Measurements from ENCODE around the gene MYH10.

MYH10 gene

DNA sequence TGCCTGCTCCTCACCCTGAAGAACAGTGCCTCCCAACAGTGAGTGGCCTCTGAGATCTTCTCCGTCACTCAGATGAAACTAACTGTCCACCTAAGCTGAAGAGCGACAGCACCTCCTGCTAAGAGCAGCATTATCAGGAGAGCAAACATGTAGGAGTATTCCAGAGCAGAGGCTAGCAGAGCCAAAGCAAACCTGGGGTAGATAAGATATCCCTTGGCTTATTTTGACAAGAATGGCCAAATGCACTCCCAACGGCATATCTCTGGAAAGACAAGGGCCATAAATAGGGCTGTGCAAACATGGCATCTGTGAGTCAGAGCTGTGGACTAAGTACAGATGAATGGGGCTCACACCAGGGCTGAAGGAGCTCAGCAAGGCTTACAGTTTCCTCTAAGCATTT is 98.5 kb downstream of the MYH10 start:
- DNase-seq (ENCODE audit: low read depth, low spot score): no peak
- CTCF ChIA-PET: interaction anchor here (1.6 kb wide), 1 partner anchor 214 kb away, joined by 7 read pairs; no protein-coding TSS in a partner anchor
- POLR2A ChIA-PET: no interaction called here
- H3K4me3 ChIP-seq (ENCODE audit: low read depth, low read length): no peak overlapping the region
- TF ChIP-seq, protein P1, sequence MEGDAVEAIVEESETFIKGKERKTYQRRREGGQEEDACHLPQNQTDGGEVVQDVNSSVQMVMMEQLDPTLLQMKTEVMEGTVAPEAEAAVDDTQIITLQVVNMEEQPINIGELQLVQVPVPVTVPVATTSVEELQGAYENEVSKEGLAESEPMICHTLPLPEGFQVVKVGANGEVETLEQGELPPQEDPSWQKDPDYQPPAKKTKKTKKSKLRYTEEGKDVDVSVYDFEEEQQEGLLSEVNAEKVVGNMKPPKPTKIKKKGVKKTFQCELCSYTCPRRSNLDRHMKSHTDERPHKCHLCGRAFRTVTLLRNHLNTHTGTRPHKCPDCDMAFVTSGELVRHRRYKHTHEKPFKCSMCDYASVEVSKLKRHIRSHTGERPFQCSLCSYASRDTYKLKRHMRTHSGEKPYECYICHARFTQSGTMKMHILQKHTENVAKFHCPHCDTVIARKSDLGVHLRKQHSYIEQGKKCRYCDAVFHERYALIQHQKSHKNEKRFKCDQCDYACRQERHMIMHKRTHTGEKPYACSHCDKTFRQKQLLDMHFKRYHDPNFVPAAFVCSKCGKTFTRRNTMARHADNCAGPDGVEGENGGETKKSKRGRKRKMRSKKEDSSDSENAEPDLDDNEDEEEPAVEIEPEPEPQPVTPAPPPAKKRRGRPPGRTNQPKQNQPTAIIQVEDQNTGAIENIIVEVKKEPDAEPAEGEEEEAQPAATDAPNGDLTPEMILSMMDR (IDR thresholded peaks at IDR 0.05; ENCODE audit: insufficient read depth, low read length, missing control alignments): no peak

DNA sequence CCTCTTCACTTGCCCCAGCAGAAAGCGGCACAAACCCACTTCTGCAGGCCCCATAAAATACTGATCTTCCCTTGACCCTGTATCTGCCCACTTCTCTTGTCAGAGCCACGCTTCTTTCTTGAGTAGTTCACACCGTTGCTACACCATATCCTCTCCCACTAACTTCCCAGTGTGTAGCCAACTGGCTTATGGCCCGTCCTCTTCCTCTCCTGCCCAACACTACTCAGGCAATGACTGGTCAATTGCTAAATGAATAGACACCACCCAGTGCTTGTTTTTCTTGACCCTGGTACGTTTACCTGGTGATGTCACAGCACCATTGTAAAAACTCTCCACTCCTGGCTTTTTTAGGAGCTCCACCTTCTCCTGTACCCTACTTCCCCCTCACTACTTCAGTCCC is 107.9 kb downstream of the MYH10 start:
- TF ChIP-seq, protein P1 (IDR thresholded peaks at IDR 0.05; ENCODE audit: insufficient read depth, low read length, missing control alignments): no peak
- H3K4me3 ChIP-seq (ENCODE audit: low read depth, low read length): no peak overlapping the region
- no peak for DNase-seq (ENCODE audit: low read depth, low spot score)
- ChIA-PET POLR2A (no interaction called here), CTCF (interaction anchor here (1.1 kb wide), 1 partner anchor 15 kb away, joined by 3 read pairs; no protein-coding TSS in a partner anchor)

DNA sequence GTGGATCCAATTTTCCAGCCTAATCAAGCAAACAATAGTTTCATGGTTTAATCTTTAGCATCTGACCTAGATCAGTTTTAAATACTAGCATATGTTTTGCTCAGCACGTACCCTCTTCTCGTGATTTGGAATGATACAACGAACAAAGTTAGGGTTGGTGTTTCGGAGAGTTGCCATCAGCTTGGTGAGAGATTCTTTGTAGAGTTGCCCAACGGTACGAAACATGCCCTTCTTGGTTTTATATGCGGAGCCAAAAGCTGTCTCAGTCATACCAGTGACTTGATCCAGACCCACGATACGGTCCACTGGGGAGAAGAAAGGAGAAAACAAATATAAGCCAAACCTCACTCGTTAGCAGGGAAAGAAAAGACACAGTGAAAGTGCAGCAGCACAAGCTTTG is 109.5 kb downstream of the MYH10 start:
- DNase-seq (ENCODE audit: low read depth, low spot score): no peak
- H3K4me3 ChIP-seq (ENCODE audit: low read depth, low read length): no peak overlapping the region
- TF ChIP-seq, protein P1 (IDR thresholded peaks at IDR 0.05; ENCODE audit: insufficient read depth, low read length, missing control alignments): no peak
- ChIA-PET POLR2A (no interaction called here), CTCF (interaction anchor here (1.5 kb wide), 1 partner anchor 11 kb away, joined by 3 read pairs; no protein-coding TSS in a partner anchor)

DNA sequence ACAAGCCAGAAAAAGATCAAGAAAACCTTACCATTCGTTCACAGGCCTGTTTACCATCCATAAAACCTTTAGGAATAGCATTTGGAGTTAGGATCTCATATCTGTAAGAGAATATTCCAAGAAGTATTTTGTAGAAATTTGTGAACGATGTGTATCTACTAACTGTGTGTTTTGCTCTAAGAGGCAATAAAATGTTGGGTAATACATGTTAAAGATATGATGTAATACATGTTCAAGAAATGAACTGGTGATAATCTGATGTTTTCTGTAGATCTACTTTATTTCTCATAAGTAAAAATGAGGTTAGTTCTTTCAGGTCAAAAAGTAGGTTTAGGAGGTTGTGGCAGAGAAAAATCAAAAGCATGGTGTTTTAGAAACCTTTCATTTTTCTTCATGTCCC is 111.7 kb downstream of the MYH10 start:
- POLR2A ChIA-PET: no interaction called here
- CTCF ChIA-PET: no interaction called here

DNA sequence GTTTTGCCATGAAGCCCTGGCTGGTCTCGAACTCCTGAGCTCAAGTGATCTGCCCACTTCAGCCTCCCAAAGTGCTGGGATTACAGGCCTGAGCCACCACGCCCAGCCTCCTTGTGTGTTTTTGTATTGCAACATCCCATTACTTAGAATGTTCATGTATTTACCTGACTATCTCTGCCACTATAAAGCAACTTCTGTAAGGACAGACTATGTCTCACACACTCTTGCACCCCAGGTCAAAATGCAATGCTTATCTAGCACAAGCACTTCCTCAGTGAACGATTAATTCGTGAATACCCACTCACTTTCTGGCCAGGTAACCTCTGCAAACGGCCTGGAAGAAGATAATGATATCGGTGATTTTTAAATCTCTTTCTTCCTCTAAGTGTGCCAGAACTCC is 112.2 kb downstream of the MYH10 start:
- POLR2A ChIA-PET: no interaction called here
- CTCF ChIA-PET: no interaction called here
- TF ChIP-seq, protein P1 (IDR thresholded peaks at IDR 0.05; ENCODE audit: insufficient read depth, low read length, missing control alignments): no peak
- DNase-seq (ENCODE audit: low read depth, low spot score): no peak
- no peak overlapping the region for H3K4me3 ChIP-seq (ENCODE audit: low read depth, low read length)

More for the DNA sequence above, 111.7 kb downstream of the MYH10 start:
- TF ChIP-seq, protein P1 (IDR thresholded peaks at IDR 0.05; ENCODE audit: insufficient read depth, low read length, missing control alignments): no peak
- no peak overlapping the region for H3K4me3 ChIP-seq (ENCODE audit: low read depth, low read length)
- DNase-seq (ENCODE audit: low read depth, low spot score): no peak

DNA sequence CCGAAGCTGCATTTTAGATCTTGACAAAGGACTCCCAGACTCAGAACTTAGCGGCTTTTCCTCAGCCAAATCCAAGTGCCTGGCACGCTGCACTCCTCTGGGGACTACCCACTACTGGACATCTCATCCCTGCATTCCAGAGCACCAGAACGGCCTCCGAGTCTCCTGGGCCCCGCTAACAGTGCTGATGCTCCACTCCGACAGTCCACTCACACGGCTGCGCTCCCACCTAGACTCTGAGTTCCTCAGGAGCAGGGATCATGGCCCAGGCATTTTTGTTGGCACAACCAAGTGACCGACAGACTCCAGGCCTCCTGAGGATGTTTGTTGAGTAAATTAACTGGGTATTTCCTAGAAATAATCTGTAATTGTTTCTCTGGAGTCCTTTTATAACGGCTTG is 115.7 kb downstream of the MYH10 start:
- POLR2A ChIA-PET: no interaction called here
- CTCF ChIA-PET: no interaction called here
- TF ChIP-seq, protein P1 (IDR thresholded peaks at IDR 0.05; ENCODE audit: insufficient read depth, low read length, missing control alignments): no peak
- DNase-seq (ENCODE audit: low read depth, low spot score): no peak
- H3K4me3 ChIP-seq (ENCODE audit: low read depth, low read length): no peak overlapping the region
